GM21723 (cell line): Measurements from ENCODE around the gene COPS2.
"Not testable (repeated sequence)": the region's sequence is repeated elsewhere in the genome, so short reads cannot be mapped to it uniquely, and the experiment has no call there.

Experiments used
- ATAC-seq: cut with Tn5 transposase; IDR thresholded peaks from one replicate; pipeline ENCODE4 v1.9.1; 2021; ENCODE audit warnings: mild to moderate bottlenecking, moderate library complexity; ENCODE audit not compliant: unreplicated experiment

The COPS2 gene

DNA sequence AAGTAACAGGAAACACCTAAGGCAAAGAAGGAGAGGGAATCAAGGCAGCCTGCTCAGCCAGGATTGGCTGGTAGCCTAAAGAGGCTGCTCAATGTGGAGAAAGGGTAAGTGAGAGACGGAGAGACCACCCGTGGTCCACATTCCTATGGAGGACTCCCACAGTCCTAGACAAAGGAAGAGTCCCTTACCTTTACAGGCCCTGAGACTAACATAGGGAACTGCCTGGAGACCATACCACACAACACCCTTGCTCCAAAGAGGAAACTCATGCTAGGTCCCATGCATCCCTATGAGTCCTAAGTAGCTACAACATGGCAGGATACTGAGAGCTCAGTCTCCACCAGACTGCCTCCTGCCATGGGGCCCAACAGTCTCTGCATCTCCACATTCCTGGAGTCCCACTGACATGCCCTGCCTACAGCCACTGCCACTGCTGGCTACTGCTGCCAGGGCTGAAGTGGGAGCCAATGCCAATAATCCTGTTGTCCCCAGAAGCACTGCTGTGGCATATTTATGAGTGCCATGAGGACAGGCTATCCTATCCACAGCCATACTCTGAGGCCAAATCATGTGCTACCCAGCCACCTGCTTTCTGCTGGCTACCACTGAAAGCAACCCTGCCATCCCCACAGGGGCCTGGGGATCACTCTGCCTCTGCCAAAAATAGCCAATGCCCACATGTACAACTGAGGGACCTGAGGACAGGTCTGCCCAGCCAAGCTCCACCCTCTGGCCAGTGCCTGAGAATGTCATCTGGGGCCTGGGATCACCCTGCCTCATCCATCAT lies 45.0 kb downstream of the COPS2 start:
- no peak for ATAC-seq

- no peak for ATAC-seq
These were observed 52.4 kb downstream of the COPS2 start for GRCh38 chr15:49103002-49103401.

- ATAC-seq, result no peak
These were observed 53.9 kb downstream of the COPS2 start for GRCh38 chr15:49101536-49101935.

- ATAC-seq, result no peak
These were observed 59.2 kb downstream of the COPS2 start for GRCh38 chr15:49096090-49096750.

DNA sequence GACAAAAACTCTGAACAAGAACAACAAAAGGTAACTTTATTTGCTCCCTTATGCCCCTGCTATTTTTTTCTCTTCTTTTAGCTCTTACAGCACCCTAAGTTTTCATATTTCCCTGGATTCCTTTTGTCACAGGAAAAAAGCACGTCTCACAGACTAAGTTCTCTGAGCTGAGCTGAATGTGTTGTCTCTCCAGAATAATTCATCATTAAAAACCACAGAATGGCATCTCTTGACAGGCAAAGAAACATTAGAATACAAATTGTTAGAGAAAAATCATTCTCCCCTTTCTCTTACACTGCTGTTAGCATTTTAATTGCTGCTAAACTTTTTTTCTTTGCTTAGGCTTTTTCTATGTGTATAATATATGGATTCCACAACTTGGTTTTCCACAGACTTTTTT lies 60.5 kb downstream of the COPS2 start:
- ATAC-seq, result no peak

- no peak for ATAC-seq
These were observed 61.9 kb downstream of the COPS2 start for GRCh38 chr15:49093252-49094105.

DNA sequence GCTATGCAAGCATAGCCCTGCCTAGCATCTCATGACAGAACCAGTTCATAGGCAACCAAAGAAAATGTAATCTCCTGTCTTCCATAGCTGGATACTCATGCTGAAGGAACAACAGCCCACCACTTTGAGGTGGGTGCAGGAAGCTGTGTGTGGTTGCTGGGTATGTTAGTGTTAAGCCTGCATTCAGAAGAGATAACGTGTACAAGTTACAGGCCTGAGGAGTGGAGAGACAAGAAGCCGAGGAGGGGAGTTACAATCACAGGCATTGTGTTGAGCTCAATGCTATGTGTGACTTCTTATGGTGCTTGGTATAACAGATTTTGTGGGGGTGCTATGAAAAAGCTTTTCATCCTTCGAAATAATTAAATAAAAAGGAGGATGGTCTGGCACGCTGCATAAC lies 66.4 kb downstream of the COPS2 start:
- no peak for ATAC-seq

- no peak for ATAC-seq
These were observed 69.5 kb downstream of the COPS2 start for GRCh38 chr15:49085696-49086459.

GRCh38 chr15:49084285-49084570 lies 71.2 kb downstream of the COPS2 start:
- ATAC-seq, result no peak

DNA sequence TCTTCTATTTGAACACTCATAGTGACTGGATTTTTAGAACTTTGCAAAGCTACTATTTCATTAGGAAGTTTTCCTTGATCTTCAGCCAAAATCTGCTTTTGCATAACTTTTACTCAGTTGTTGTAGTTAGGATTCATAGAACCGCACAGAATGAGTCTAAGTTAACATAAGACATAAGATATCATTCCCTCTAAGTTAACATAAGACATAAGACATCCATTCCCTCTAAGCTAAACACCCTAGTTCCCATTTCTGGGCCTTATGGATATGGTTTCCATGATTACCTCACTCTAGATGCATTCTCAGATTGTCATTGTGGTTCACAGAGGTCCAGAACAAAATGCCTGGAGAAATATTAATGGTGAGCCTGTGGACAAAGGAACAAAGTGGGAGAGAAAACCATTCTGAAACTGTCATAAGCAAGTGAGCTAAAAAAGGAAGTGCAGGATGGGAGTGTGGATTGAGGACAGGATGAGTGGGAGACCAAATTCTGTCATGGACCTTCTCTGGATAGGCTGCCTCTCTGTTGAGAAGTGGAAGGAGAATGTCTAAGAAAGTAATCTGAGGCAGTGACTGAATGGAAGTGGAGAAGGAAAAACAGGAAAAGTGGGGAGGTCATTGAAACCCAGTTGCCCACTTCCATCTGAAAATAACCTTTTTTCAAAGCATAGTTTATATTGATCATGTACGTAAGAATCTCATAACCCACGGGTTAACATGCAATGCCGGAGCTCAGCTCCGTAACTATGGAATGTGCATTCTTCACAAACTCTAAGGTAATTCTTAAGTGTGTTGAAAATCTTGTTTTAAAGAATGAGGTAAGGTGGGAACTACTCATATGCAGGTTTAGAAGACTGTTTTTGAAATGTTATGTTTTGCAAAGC lies 71.8 kb downstream of the COPS2 start:
- ATAC-seq, result no peak

GRCh38 chr15:49082960-49083359 lies 72.4 kb downstream of the COPS2 start:
- no peak for ATAC-seq

- ATAC-seq, result no peak
These were observed 75.9 kb downstream of the COPS2 start for GRCh38 chr15:49079340-49080039.

- no peak for ATAC-seq
These were observed 79.5 kb downstream of the COPS2 start for GRCh38 chr15:49075881-49076280.

- not testable (repeated sequence) for ATAC-seq
These were observed 80.7 kb downstream of the COPS2 start for GRCh38 chr15:49074589-49075287.
